HG03378 (cell line): ENCODE measurements around the gene MYO1C.
"Not testable (repeated sequence)": the region's sequence is repeated elsewhere in the genome, so short reads cannot be mapped to it uniquely, and the experiment has no call there.

Experiments used
- ATAC-seq: cut with Tn5 transposase; IDR thresholded peaks from one replicate; pipeline ENCODE4 v1.9.1; 2021; ENCODE audit warnings: mild to moderate bottlenecking, moderate library complexity; ENCODE audit not compliant: unreplicated experiment

The MYO1C gene

DNA sequence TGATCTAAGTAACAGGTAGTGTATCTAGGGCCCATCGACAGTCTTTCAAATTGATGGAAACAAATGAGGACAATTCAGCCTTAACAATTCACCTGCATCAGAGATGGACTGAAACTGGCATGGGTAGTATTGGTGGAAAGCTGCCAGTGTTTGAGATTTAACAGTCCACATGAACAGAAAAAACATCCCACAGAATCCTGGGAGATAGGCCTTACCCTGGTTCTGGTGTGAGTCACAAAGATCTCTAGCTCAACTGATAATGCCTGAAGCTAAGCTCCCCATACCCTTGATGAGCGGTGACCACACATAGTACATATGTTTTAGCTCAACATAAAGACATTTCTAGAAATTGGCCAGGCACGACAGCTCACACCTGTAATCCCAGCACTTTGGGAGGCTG, 58.3 kb downstream of the MYO1C start:
- no peak for ATAC-seq

GRCh38 chr17:1431631-1432104, 60.8 kb downstream of the MYO1C start:
- no peak for ATAC-seq

DNA sequence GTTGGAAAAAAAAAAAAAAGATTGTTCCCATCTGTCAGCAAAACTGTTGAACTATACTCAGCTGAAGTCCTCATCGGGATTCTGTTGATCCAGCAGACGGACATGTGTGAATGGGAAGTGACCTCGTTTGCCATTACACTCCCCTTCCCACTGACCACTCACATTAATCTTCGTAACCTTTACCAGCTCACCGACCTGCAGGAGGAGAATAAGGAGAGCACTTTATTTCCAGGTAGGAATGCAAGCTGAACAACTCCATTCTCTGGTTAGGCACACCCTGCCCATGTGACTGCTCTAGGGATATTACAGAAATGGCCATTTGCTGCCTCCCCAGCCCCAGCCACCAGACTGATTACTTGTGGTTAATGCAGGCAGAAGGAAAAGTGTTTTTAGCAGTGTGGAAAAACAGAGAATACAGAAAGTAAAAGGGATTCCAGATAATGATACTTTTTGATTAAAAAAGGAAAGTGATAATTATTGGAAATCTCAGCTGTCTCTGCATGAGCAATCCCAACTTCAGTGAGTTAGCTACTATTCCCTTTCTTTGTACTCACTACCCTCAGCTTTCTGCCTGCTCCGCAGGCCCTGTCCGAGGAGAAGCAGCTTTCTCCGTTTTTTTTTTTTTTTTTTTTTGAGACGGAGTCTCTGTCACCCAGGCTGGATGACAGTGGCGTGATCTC, 68.9 kb downstream of the MYO1C start:
- ATAC-seq: no peak

DNA sequence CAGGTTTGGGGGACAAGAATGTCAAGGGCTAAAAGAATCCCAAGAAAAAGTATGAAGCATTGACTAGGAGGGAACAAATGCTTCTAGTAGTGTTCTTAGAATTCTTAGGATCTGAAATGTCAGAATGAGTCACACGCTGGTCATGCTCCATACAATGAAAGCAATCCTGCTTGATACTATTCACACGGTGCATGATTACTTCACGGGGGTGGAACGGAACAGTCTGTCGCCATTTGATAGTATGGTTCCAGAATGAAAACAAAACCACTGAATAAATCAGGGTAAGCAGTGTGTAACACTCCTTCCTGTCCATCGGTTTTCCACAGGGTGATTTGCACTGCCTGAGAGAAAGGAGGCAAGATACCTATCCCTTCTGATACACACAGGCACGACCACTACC, 69.6 kb downstream of the MYO1C start:
- no peak for ATAC-seq

DNA sequence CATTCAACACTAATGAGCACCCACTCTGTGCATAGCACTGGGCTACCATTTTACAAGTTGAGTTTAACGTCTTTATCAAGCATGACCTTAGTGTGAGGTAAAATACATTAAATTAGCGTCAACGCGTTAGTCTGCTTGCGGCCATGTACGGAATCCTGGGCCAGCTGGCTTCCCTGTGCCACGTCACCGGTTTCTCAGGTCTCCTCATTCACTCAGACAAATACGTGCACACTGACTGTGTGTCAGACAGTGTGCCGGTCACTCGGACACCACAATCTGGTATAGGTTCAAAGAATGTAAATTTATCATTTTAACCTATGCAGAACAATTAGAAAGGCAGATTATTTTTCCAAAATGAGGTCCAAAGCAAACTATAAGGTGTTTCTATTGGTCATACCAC, 71.0 kb downstream of the MYO1C start:
- no peak for ATAC-seq

DNA sequence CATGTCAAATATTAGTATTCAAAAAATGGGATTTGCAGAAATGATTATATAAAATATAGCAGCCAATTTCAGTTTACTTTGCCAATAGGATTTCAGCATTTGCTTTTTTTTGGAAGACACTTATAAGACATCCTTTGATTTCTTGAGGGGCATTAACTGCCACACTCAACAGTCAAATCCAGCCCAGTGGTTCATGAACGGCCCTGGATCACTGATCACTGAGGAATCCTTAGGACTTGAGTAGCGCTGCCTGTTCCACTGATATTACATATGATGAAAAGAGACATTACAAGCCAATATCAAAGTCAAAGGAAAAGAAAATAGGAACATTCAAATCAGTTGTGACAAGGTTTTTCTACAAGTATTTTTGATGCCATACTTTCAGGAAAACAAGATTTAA, 71.5 kb downstream of the MYO1C start:
- no peak for ATAC-seq

DNA sequence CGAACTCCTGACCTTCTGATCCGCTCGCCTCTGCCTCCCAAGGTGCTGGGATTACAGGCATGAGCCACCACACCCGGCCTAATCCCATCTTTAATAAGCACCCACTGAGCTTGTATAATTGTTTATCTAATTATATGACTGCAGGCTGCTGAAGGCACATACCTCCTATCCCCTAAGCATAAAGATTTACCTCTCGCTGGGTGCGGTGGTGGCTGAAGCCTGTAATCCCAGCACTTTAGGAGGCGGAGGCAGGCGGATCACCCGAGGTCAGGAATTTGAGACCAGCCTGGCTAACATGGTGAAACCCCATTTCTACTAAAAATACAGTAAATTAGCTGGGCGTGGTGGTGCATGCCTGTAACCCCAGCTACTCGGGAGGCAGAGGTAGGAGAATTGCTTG, 72.3 kb downstream of the MYO1C start:
- no peak for ATAC-seq

DNA sequence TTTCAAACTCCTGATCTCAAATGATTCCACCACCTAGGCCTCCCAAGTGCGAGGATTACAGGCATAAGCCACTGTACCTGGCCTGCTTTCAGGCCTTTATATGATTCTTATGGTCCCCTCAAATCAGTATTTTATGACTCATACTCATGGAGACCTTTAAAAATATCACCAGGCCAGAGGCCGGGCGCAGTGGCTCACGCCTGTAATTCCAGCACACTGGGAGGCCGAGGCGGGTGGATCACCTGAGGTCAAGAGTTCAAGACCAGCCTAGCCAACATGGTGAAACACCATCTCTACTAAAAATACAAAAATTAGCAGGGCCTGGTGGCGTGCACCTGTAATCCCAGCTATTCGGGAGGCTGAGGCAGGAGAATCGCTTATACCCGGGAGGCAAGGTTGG, 74.0 kb downstream of the MYO1C start:
- not testable (repeated sequence) for ATAC-seq

GRCh38 chr17:1416414-1416813, 76.1 kb downstream of the MYO1C start:
- no peak for ATAC-seq

DNA sequence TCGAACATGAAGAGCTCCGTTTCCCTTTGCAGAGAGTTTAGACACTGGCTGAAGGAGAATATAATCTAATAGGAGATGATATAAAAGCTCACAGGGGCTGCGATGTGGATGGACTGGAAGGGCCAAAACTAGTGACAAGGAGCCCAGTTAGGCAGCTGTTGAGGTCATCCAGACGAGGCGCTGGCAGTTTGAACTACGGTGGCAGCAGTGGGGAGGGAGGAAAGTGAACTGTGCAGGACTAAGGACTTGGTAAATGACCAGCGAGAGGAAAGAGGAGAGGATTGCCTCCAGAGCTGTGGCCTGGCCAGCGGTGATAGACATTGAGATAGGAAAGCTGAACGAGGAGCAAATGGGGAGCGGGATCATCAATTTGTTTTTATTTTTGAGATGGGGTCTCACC, 77.9 kb downstream of the MYO1C start:
- ATAC-seq: no peak
